WTC11 (cell line): ENCODE results near the gene ARHGAP10.

ENCODE experiments used
- CDX4 ChIP-seq: fragments of 250-450 bp; sonication (Bioruptor Pico); IDR thresholded peaks from 2 replicates; pipeline ENCODE4 v1.9.0; 2021; ENCODE audit warnings: moderate library complexity, mild to moderate bottlenecking, inconsistent platforms, borderline replicate concordance
- CTCF ChIP-seq: fragments of 200-600 bp; IDR thresholded peaks from 2 replicates; pipeline ENCODE4 v1.8.0; 2022; ENCODE audit warnings: antibody characterized with exemption
- HMGA2 ChIP-seq: fragments of 250-450 bp; sonication (Bioruptor Pico); IDR thresholded peaks from 2 replicates; pipeline ENCODE4 v1.4.0; 2021; ENCODE audit warnings: mild to moderate bottlenecking, moderate library complexity
- MAX ChIP-seq: sonication (generic); formaldehyde crosslinking; IDR thresholded peaks from 2 replicates; pipeline ENCODE4 v1.8.0; 2022; ENCODE audit warnings: mild to moderate bottlenecking, missing genetic modification reagents
- SMAD3 ChIP-seq: sonication (generic); formaldehyde crosslinking; IDR thresholded peaks from 2 replicates; pipeline ENCODE4 v1.8.0; 2022; ENCODE audit warnings: missing genetic modification reagents, mild to moderate bottlenecking, borderline replicate concordance
- ZNF317 ChIP-seq: sonication (generic); formaldehyde crosslinking; IDR thresholded peaks from 2 replicates; pipeline ENCODE4 v1.8.1; 2023; ENCODE audit warnings: low read depth, mild to moderate bottlenecking, moderate library complexity, missing genetic modification reagents, borderline replicate concordance

GRCh38 chr4:148118633-148119032, 386.7 kb downstream of the ARHGAP10 start:
- TF ChIP-seq CDX4 (CRISPR knock-in tag), result no peak
- no peak for TF ChIP-seq MAX
- TF ChIP-seq CTCF, result no peak
- TF ChIP-seq HMGA2 (CRISPR knock-in tag), result no peak
- no peak for TF ChIP-seq SMAD3 (CRISPR knock-in tag)
- TF ChIP-seq ZNF317 (CRISPR knock-in tag), result no peak
